Tibial nerve (tissue), 4 donors: ENCODE measurements around the gene CARD16.

Source experiments
- CTCF ChIP-seq, 5 experiments: fragments of 200-600 bp in 3 of 5; fragments of 450-650 bp in 2 of 5; sonication (generic) in 3 of 5; IDR thresholded peaks; one replicate each; pipeline ENCODE4 v1.5.1; 2016 to 2019; ENCODE audit warnings: antibody characterized with exemption in 5 of 5, mild to moderate bottlenecking in 3 of 5, moderate library complexity in 2 of 5
- EP300 ChIP-seq, 2 donors: sonication (generic); formaldehyde crosslinking; IDR thresholded peaks; one replicate each; pipeline ENCODE4 v1.6.1; 2017; ENCODE audit warnings: antibody characterized with exemption in 2 of 2, mild to moderate bottlenecking in 1 of 2
- POLR2A ChIP-seq, 2 donors: fragments of 450-650 bp; IDR thresholded peaks; one replicate each; pipeline ENCODE4 v1.6.1; 2017; ENCODE audit warnings: antibody characterized with exemption in 2 of 2, mild to moderate bottlenecking in 2 of 2, moderate library complexity in 2 of 2

GRCh38 chr11:105046898-105047579, 1.9 kb upstream of the CARD16 start:
- no peak for TF ChIP-seq CTCF (IDR thresholded peaks at IDR 0.05)
- TF ChIP-seq EP300 (IDR thresholded peaks at IDR 0.05): peak; percentile 25 to 62
- no peak for TF ChIP-seq POLR2A (IDR thresholded peaks at IDR 0.05)
